ENCODE data around the gene NFASC. TPM values are rescaled to one million over a fixed set of nuclear protein-coding genes. Genes with fewer than 3 reads are reported as not detected.

Gene NFASC
- total RNA-seq, 1 experiment from 2014 or later: 20.1 TPM

GRCh38 chr1:204977318-204977717, 106.7 kb downstream of the NFASC start:
- Mint-ChIP-seq H3K9me3 (no peaks in the 10 kb centered on the region), H3K4me1 (no peaks in the 10 kb centered on the region), H3K27me3 (ENCODE audit: low read depth) (no peaks in the 10 kb centered on the region), H3K36me3 (no peaks in the 10 kb centered on the region), H3K27ac (no peak overlapping the region), H3K4me3 (no peak overlapping the region)
- TF ChIP-seq OVOL2 (CRISPR knock-in tag; IDR thresholded peaks at IDR 0.05; ENCODE audit: borderline replicate concordance) (no peak), ATF1 (CRISPR knock-in tag; IDR thresholded peaks at IDR 0.05) (no peak), ETV6 (CRISPR knock-in tag; IDR thresholded peaks at IDR 0.05) (no peak), CDX4 (CRISPR knock-in tag; IDR thresholded peaks at IDR 0.05; ENCODE audit: borderline replicate concordance) (no peak), ZNF396 (CRISPR knock-in tag; IDR thresholded peaks at IDR 0.05; ENCODE audit: borderline replicate concordance) (no peak), ZNF512 (CRISPR knock-in tag; IDR thresholded peaks at IDR 0.05; ENCODE audit: borderline replicate concordance) (no peak), USF2 (CRISPR knock-in tag; IDR thresholded peaks at IDR 0.05) (no peak), CTCF (IDR thresholded peaks at IDR 0.05) (no peak), E2F5 (CRISPR knock-in tag; IDR thresholded peaks at IDR 0.05) (no peak)
- TF ChIP-seq, protein P1, sequence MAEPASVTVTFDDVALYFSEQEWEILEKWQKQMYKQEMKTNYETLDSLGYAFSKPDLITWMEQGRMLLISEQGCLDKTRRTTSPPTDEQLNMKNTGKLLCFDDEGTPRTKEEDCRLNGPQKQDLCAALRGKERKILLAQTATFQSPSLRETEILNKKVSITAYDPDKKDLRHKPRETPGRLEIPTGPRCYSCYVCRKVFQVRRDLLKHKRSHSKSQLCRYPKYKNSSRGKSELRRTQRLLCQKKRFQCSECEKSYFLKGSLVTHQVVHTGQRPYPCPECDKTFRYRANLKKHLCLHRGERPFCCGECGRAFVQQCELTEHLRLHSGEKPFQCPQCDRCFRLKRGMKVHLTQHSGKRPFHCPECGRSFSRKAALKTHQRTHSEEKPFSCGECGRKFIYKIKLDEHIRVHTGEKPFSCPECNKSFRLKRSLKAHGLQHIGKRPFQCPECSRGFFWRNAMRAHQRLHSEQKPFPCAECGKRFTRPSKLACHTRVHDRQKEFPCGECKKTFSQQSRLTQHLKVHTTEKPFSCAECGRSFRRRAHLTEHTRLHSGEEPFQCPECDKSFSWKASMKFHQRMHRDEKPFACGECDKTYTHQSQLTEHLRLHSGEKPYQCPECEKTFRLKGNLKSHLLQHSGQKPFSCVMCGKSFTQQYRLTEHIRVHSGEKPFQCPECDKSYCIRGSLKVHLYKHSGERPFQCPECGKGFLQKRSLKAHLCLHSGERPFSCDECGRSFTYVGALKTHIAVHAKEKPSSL (CRISPR knock-in tag; conservative IDR thresholded peaks at IDR 0.05): no peak
- ChIA-PET POLR2A (no interaction called here), CTCF (interaction anchor here (1.4 to 3.7 kb wide), 5 partner anchors 12 to 282 kb away, joined by 3 to 72 read pairs (median 12); no protein-coding TSS in a partner anchor)
- ATAC-seq (no peak), DNase-seq (ENCODE audit: low spot score) (no peak)

DNA sequence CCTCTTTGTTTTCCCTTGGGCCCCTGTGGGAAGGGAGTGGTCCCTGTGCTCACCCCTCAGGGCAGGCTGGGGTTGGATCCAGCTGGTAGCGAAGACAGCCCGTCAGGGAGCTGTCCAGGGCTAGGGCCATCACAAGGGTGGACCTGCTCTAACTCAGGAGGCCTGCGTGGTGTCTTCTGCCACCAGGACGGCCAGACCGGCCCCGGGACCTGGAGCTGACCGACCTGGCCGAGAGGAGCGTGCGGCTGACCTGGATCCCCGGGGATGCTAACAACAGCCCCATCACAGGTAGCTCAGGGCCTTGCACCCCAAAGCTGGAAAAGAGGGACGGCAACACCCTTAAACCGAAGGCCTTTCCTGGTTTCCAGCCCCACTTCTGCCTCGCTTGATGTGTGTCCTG, 108.1 kb downstream of the NFASC start:
- ATAC-seq (no peak), DNase-seq (ENCODE audit: low spot score) (no peak)
- Mint-ChIP-seq H3K27ac (no peak overlapping the region), H3K4me1 (no peaks in the 10 kb centered on the region), H3K4me3 (no peak overlapping the region), H3K36me3 (no peaks in the 10 kb centered on the region), H3K27me3 (ENCODE audit: low read depth) (no peaks in the 10 kb centered on the region), H3K9me3 (no peaks in the 10 kb centered on the region)
- ChIA-PET POLR2A (no interaction called here), CTCF (interaction anchor here (0.8 to 2.9 kb wide), 6 partner anchors 11 to 171 kb away, joined by 3 to 17 read pairs (median 5); no protein-coding TSS in a partner anchor)
- no peak for TF ChIP-seq JAZF1 (CRISPR knock-in tag; IDR thresholded peaks at IDR 0.05)
- no peak for TF ChIP-seq FOXJ3 (CRISPR knock-in tag; IDR thresholded peaks at IDR 0.05; ENCODE audit: borderline replicate concordance)
- TF ChIP-seq, protein P2, sequence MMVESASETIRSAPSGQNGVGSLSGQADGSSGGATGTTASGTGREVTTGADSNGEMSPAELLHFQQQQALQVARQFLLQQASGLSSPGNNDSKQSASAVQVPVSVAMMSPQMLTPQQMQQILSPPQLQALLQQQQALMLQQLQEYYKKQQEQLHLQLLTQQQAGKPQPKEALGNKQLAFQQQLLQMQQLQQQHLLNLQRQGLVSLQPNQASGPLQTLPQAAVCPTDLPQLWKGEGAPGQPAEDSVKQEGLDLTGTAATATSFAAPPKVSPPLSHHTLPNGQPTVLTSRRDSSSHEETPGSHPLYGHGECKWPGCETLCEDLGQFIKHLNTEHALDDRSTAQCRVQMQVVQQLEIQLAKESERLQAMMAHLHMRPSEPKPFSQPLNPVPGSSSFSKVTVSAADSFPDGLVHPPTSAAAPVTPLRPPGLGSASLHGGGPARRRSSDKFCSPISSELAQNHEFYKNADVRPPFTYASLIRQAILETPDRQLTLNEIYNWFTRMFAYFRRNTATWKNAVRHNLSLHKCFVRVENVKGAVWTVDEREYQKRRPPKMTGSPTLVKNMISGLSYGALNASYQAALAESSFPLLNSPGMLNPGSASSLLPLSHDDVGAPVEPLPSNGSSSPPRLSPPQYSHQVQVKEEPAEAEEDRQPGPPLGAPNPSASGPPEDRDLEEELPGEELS (CRISPR knock-in tag; IDR thresholded peaks at IDR 0.05): no peak
- no peak for TF ChIP-seq KAT7 (CRISPR knock-in tag; IDR thresholded peaks at IDR 0.05; ENCODE audit: borderline replicate concordance)
- no peak for TF ChIP-seq ZNF671 (CRISPR knock-in tag; IDR thresholded peaks at IDR 0.05)

Measured in WTC11 (cell line).